Glomerular visceral epithelial cell (primary cell): ENCODE data around the gene FAM111A.

Experiments used
- DNase-seq: peaks from one replicate; pipeline ENCODE4 v3.0.0-alpha.2; 2016; ENCODE audit errors: extremely low spot score

FAM111A gene

DNA sequence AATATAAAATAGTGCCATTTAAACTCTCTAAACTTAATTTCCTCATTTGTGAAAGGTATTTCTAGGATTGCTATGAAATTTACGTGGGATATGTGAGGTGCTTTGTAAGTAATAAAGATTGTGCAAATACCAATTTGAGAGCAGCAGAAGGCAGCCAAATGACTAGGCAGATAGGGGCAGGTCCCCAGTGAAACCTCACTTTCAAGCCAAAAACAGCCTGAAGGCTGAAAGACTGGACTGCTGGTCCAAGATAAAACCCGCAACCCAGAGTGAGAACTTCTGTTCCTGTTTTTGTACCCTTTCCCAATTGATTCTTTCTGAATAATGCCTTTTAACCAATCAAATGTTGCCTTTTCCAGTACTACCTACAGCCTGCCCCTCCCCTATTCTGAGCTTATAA is 36.5 kb downstream of the FAM111A start:
- no peak for DNase-seq

DNA sequence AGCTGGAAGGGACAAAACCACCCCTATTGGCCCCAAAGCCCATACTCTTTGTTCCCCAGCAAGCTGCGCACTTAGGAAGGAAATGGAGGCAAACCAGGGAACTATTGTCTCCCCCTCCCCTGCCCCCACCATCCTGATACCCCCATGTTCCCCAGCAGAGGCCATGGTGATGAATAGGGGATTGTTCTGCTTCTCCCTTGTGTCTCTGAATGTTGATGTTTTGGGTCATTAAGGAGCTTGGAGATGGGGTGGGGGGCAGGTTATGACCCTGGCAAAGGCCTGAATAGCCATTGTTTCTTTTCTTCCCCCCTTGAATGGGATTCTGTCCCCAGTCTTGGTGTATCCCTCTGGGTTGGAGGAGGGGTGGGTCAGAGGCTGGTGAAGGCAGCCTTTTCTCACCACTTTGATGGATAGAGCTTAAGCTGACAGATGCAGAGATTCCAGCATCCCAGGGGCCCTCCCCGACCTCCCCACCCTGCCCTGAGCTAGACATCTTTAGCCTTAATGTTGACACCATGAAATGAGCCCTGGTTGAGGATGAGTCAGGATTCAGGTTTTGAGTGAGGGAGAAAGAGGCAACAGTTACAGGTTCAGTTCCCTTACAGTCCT is 37.6 kb downstream of the FAM111A start:
- DNase-seq, result no peak

DNA sequence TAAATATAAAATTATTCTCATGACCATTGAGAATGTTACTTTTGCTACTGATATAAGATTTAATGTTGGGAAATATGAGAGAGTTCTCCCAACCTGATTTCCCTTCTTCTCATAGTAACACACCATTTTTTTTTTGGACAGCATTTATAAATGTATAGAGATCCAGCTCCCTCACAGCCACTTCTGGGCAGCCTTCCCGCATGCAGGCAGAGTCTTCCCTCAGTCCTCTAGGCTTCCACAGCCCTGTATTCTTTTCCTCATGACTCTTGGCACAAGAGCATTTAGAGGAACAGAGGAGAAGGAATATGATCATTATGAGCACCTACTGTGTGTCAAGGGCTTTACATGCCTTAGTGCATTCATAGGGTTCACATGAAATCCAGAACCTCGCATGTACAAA is 38.3 kb downstream of the FAM111A start:
- DNase-seq, result no peak

DNA sequence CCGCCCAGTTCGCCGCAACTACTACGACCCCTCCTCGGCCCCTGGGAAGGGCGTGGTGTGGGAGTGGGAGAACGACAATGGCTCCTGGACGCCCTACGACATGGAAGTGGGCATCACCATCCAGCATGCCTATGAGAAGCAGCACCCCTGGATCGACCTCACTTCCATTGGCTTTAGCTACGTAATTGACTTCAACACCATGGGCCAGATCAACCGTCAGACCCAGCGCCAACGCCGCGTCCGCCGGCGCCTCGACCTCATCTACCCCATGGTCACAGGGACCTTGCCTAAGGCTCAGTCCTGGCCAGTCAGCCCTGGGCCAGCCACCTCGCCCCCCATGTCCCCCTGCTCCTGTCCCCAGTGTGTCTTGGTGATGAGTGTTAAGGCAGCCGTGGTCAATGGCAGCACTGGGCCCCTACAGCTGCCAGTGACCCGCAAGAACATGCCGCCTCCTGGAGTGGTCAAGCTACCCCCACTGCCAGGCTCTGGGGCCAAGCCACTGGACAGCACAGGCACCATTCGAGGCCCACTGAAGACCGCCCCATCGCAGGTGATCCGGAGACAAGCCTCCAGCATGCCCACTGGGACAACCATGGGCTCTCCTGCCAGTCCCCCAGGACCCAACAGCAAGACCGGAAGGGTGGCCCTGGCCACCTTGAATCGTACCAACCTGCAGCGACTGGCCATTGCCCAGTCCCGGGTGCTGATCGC is 39.2 kb downstream of the FAM111A start:
- DNase-seq, result no peak

DNA sequence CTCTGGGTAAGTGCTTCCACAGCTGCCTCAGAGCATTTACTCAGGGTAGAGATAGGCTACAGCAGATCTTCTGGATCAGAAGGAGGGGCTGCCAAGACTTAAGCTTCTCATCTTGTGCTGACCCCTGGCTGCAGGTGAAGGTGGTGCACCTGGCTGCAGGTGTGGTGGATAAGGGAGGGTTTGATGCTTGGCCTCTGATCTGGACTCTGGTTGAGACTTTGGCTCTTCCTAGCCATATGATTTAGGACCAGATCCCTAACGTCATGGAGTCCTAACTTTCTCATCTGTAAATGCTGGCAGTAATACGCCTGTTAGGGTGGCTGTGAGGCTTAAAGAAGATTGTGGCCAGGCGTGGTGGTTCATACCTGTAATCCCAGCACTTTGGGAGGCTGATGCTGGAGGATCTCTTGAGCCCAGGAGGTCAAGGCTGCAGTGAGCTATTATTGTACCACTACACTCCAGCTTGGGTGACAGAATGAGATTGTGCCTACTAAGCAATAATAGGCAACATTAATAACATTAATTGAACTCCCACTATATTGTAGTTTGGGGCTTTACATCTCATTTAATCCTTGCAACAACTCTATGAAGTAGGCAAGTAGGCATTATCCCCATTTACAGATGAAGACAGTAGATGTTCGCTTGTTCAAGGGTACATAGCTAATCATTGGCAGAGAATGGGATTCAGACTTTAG is 39.9 kb downstream of the FAM111A start:
- no peak for DNase-seq

DNA sequence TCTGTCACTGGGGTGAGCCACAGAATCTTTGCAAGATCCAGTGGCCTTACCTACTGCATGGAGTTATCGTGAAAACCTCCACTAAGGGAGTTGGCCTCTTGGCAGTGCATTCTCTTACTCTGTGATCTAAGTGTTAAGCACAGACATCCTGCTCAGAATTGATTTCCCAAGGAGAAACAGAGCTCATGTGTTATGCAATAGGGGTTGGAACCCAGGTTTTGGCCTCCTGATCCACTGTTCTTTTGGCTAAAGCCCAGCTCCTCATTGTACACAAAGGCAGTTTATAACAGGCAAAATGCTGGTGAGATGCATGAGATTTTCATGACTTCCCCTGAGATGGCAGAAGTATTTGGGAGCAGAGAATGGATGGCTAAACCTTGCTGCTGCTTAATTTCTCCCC is 41.1 kb downstream of the FAM111A start:
- no peak for DNase-seq

DNA sequence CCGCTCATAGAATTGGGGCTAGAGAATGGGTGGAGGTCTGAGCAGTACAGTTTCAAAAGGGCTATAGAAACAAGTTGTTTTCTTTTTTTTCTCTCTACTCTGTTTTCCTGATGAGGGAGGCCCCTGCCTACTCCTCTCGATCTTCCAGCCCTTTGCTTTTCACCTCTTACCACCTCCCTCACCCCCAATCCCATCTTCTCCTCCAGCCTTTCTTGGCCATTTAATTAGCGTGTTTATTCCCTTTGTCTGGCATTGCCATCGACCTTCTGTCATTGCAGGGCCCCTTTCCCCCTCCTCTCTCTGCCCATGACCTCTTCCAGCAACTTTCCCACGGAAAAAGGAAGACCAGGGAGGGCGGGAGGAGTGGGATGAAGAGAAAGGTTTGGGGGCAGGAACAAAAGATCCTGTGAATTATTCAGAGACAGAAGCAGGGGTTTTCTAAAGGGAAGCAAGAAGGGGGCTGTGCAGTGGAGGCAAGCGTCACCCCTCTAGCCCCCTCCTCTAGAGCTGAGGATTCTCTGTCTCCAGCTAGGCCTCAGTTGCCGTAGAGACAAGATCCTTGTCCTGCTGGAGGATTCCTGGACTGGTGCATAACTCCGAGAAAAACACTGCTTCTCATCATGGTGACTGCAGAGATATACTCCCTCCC is 42.2 kb downstream of the FAM111A start:
- no peak for DNase-seq

DNA sequence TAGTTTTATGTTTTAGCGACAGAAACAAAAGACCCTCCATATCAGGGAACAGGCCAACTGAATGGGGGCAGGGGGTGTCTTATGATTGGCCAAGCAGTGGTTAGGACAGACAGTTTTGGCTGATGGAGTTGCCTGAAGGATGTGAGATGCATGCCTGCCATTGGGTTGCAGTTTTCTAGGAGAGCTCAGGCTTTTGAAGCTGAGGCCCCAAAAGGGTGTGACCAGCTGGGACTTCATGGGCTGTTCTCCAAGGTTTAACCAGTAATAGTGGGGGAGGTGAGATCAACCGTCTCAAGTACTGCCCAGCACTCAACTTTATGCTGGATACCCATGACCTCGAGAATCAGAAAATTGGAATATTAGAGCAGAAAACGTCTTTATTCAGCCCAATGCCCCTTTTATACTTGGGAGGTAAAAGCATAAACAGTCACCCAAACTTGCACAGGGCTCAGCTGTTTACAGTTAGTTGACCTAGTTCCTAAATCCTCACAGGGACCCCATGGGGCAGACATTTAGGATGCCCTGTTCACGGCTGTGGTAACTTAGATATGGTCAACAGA is 42.8 kb downstream of the FAM111A start:
- no peak for DNase-seq

DNA sequence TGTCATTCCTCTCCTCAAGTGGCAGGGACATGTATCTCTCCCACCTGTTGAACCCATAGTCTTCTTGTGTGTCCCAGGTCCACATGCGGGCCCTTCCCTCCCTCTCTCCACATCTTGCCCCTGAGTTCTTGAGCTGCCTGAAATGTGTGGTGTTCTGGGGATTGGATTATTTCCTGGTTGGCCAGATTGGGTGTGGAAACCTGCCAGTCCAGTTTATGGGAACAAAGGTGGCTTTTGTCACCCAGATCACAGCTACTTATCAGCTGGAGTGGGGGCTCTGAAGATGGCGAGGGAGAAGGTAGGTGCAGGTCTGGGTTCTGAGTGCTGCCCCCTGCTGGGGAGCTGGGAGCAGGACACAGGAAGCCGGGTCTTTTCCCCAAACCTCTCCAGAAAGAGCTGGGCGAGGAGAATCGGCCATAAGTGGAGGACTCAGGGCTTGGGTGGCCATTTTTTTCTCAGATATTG is 43.5 kb downstream of the FAM111A start:
- DNase-seq, result peak; percentile 11

DNA sequence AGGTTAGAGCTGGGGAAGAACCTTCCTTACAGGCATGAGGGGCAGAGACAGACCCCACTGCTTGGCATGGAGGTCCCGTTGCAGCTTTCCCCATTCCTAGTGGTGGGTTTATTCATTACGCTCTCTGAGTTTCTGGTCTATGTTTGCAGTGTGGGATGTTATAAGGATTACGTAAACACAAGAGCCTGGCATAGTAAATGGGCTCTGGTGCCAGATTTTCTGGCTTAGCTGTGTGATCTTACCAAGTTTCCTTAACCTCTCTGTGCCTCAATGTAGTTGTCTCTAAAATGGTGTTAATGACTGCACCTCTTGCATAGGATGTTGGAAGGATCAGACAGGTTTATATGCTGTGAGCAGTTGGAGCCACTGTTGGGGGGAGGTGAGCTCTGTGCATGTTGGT is 44.4 kb downstream of the FAM111A start:
- DNase-seq, result no peak

DNA sequence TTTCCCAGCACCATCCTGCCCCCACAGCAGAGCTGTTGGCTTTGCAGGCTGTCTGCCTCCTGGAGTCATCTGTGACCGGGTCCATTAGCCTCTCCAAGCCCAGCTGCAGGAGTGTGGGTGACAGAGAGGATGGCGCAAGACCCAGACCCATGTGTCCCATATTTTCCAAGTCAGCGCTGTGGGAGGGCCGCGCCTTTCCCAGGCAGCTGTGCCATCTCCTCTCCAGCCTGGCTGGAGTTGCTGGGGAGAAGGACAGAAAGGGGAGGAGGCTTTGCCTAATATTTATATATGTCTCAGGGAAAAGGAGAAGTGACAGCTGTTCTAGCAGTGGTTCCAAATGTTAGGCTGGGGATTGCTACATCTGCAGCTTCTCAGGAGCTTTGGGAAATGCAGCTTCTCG is 44.9 kb downstream of the FAM111A start:
- no peak for DNase-seq

DNA sequence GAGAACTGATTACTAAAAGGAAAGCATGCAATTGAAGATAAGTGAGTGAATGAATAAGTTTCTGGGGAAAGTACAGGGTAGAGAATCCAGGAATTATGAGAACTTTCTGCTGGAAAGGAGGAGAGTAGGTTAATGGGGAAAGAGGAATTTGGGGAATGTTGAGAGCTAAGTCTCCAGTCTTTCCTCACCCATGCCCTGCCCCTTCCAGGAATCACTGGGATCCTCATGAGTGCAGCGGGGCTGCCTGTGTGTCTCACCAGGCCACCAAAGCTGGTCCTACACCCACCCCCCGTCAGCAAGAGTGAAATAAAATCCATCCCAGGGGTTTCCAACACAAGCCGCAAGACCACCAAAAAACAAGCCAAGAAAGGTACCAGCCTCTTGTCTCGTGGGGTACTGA is 46.3 kb downstream of the FAM111A start:
- DNase-seq, result no peak

DNA sequence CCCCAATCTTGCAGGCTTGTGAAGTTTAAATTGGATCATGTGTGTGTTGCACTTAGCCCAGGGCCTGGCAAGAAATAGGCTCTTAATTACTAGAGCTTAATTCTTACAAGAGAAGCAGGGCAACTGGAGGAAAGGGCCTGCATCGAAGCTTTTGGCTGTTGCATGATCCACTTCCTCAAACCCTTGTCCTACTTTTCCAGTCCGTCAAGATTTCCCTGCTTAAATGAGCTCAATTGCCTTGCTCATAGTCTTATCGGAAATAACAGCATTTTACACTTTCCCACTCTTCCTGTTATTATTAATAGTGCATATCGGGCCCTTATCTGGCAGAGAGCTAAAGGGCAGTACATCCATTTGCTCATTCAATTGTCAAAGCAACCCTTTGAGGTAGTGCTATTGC is 47.3 kb downstream of the FAM111A start:
- no peak for DNase-seq

DNA sequence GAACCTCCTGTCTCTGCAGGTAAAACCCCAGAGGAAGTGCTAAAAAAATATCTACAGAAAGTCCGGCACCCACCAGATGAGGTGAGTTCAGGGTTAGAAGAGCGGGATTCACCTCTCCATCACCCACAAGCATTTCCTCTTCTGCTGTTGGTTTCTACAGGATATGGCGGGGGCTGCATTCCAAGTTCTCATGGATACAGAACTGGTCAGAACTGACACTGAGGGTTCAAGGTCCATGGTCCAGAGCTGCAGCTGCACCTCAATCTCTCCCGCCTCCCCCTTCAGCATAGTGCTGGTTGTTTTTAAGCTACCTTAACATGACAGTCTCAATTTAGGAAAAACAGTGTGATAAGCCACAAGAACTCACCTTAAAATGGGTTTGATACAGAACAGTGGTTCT is 48.4 kb downstream of the FAM111A start:
- DNase-seq, result no peak

DNA sequence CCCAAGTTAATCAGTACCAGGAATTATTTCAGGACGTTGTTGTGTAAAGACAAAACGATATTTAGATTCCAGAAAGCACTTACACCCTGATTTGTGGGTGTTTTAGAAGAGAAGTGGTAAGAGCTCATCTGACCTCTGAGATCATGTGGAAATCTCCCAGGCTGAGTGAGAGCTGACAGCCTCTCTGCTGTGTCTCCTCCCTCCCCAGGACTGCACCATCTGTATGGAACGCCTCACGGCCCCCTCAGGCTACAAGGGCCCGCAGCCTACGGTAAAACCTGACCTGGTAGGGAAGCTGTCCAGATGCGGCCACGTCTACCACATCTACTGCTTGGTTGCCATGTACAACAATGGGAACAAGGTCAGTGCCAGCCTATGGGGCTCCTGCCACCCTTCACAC is 49.2 kb downstream of the FAM111A start:
- no peak for DNase-seq

DNA sequence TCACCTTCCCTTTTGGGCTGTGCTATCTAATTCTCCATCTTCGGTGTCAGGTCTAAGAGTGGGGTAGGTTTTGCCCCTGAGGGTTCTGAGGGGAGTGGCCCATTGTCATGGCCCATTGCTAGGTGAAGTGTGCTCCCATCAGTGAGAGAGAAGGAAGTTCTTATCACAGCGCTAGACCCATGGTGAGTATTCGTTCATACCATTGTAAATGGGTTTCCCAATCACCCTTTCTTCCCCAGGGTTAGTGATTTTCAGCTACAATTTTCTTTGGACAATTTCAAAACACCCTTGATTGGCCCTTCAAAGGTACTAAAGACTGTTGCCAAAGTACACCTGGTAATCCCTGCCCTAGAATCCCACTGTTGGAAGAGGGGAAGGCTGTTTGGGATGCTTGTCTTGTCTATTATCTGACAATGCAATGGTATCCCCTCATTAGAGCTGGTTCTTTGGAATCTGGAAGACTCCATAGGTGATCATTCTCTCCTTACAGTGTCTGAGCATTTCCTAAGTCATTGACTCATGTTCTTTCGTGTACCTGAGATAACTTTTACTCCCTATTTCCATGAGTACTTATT is 49.9 kb downstream of the FAM111A start:
- no peak for DNase-seq

DNA sequence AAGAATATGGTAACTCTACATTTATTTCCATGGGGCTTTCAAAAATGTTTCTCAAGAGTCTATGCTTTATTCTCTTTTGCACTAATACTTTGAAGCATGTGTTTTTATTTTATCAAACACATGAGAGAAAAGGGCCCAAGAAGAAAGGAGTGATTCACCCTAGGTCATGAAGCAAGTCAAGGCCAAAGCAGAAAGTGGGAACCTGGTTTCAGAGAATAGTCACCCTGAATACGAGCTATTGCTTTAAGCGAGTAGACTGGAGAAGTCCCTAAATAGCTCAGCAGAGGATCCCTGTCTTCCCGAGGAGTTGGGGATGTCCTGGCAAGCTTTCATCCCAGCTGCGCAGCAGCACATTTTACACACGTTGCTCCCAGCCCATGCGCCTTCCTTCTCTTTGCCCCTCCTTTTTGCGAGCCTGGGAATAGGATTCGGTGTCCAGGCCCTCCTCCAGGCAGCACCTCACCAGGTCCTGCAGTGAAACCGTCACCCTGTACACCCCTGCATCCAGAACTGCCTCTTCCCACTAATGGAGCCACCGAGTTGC is 51.0 kb downstream of the FAM111A start:
- no peak for DNase-seq

DNA sequence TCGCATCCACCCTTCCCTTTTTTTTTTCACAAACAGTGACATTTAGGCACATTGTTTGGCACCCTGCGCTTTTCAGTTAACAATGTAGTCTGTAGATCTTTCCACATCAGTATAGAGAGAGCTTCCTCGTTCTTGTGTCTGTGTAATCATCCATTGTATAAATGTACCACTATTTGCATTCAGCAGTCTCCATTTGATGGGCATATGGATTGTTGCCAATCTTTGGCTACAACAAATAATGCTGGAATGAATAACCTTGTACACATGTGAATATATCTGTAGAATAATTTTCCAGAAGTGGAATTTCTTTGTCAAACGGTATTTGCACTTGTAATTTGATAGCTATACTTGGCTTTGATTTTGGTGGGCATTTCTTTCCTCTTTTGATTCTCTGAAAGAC is 52.9 kb downstream of the FAM111A start:
- no peak for DNase-seq

DNA sequence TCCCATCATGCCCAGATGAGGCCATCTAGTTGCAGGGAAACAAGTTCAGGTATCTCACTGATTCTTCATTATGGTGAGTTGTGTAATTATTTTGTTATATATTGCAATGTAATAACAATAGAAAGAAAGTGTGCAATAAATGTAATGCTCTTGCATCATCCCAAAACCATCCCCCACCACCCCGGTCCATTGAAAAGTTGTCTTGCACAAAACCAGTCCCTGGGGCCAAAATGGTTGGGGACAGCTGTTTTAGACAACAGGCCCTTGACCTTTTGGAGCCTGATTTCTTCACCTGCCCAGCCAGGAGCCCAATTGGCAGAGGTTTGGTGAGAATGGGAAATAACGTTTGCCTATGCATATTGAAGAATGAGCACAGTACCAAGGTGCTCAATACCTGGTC is 54.1 kb downstream of the FAM111A start:
- DNase-seq, result no peak

DNA sequence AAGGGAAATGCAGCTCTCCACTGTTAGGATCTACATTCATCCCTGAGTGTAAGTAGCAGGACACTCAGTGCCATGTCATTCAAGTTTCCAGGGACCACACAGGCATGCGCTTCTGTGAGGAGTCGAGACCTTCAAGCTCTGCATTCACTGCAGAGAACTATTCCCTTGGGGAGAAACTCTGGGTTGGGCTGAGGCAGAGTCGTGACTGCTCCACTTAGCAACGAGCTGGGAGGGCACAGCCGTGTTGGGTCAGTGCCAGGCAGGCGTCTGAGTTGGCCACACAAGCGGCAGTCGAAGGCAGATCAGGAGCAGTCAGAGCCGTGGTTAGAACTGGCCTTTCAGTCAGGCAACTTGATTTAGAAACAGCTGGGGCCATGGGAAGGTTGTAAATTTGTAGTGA is 55.3 kb downstream of the FAM111A start:
- no peak for DNase-seq

DNA sequence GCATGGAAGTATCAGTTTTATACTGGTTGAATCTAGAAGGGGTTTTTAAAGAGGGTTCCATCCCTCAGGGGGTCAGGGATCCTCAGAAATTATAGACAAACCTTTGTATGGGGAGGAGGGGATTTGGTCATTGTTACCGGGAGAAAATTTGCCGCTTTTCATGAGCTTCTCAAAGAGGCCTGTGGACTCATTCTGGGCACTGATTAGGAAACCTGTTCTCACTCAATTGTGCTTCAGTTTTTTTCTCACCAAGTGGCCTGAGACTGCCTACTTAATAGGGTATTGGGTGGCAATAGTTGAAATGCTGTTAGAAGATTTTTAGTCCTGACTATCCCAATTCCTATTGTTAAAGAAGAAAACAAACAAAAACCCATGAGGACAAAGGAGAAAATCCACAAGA is 56.1 kb downstream of the FAM111A start:
- no peak for DNase-seq
